ENCODE data around the gene TRAK1. TPM values are rescaled to one million over a fixed set of nuclear protein-coding genes. Genes with fewer than 3 reads are reported as not detected.

Gene TRAK1
- total and polyA plus RNA-seq, 2 of the 4 experiments (the other 2 are of a cell fraction): 25.6 to 28.1 TPM

DNA sequence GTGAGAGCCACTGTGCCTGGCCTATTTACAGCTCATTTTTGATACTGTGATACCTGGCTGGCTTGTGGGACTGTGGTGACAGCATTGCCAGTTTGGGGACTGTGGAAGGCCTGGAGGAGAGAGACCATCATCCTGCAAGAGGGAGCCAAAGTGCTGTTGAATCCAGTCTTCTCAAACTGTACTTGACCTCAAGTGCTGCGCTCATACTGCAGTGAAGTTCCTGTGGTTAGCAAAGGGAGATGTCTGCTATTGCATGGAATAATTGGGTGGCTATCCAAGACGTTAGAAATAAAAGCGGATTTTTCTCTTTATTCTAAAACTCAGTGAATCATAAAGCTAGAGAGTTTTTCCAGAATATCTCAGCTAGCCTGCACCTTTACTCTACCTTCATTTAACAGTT, 91.4 kb downstream of the TRAK1 start:
- no peak overlapping the region for H2BK15ac ChIP-seq (ENCODE audit: low read depth, low read length)
- intact Hi-C loops (cut with micrococcal nuclease): no loop called here
- H3K9ac ChIP-seq (ENCODE audit: low read depth, low read length): no peak overlapping the region
- no peak for ATAC-seq (ENCODE audit: low read depth)
- H3K27ac ChIP-seq (ENCODE audit: insufficient read depth, low read length): no peak overlapping the region
- H2BK120ac ChIP-seq (ENCODE audit: low read depth, low read length): no peak overlapping the region
- no peak overlapping the region for H3K18ac ChIP-seq (ENCODE audit: low read depth, low read length)
- H4K8ac ChIP-seq (ENCODE audit: low read depth in 2 of 2, low read length in 2 of 2): no peak overlapping the region
- H3K36me3 ChIP-seq (ENCODE audit: control insufficient read depth, insufficient read depth, low read length): no peaks in the 10 kb centered on the region
- H2AFZ ChIP-seq (replicated peaks; ENCODE audit: low read length, poor library complexity): no peak overlapping the region
- no peak overlapping the region for H2AK9ac ChIP-seq (replicated peaks; ENCODE audit: low read depth, low read length, poor library complexity)
- peaks cover 14% of the 10 kb centered on the region for H4K20me1 ChIP-seq (ENCODE audit: insufficient read depth, low read length)
- BruUV-seq (replicated peaks): no TSS peak
- in situ Hi-C loops (cut with MboI; ENCODE audit: low sequenced_read_pairs): no loop called here
- WGBS, 2 experiments (ENCODE audit: extremely low coverage in 2 of 2, insufficient read length in 1 of 2): no CpG with 5 or more reads among the region's 3 CpGs
- H3K79me1 ChIP-seq (ENCODE audit: low read depth in 1 of 2, low read length in 2 of 2): peaks cover 3 to 46% of the 10 kb centered on the region in 2 experiments; a peak in 3 of 4 replicates
- no peak overlapping the region for H2AK5ac ChIP-seq (ENCODE audit: low read depth, low read length)
- H3K9me1 ChIP-seq (ENCODE audit: insufficient read depth, low read length): peaks cover 13% of the 10 kb centered on the region
- no peak overlapping the region for H3K56ac ChIP-seq (ENCODE audit: extremely low read depth, insufficient read depth, low read length)
- no peaks in the 10 kb centered on the region for H3K9me3 ChIP-seq (ENCODE audit: control insufficient read depth, insufficient read depth, low read length)
- peaks cover 16% of the 10 kb centered on the region for H3K4me1 ChIP-seq (ENCODE audit: control insufficient read depth, insufficient read depth, low read length)
- ChIA-PET CTCF (interaction anchor here (1.0 kb wide), 1 partner anchor 9 kb away, joined by 4 read pairs; no protein-coding TSS in a partner anchor), POLR2A (ENCODE audit: unreplicated experiment) (no interaction called here)
- no peaks in the 10 kb centered on the region for H3K27me3 ChIP-seq (ENCODE audit: control insufficient read depth, insufficient read depth, low read length)
- TF ChIP-seq NFE2L2 (IDR thresholded peaks at IDR 0.05; ENCODE audit: low read depth, low read length) (no peak), FOS (IDR thresholded peaks at IDR 0.05; ENCODE audit: low read depth, low read length) (no peak), MAZ (IDR thresholded peaks at IDR 0.05; ENCODE audit: borderline replicate concordance, low read depth, low read length) (no peak), BHLHE40 (IDR thresholded peaks at IDR 0.05; ENCODE audit: low read depth, low read length) (no peak), RFX5 (IDR thresholded peaks at IDR 0.05; ENCODE audit: low read depth, low read length) (no peak), POLR2A (IDR thresholded peaks at IDR 0.05; ENCODE audit: low read depth, low read length) (no peak), SMC3 (IDR thresholded peaks at IDR 0.05; ENCODE audit: low read depth, low read length) (no peak), MAFK (IDR thresholded peaks at IDR 0.05; ENCODE audit: low read depth, low read length) (no peak), MXI1 (IDR thresholded peaks at IDR 0.05; ENCODE audit: borderline replicate concordance, low read depth, low read length) (no peak), RAD21 (IDR thresholded peaks at IDR 0.05; ENCODE audit: low read length) (no peak), CEBPB (IDR thresholded peaks at IDR 0.05; ENCODE audit: low read depth, low read length) (no peak), CHD1 (IDR thresholded peaks at IDR 0.05; ENCODE audit: low read depth, low read length) (no peak), RCOR1 (IDR thresholded peaks at IDR 0.05; ENCODE audit: insufficient replicate concordance, low read length) (no peak)
- TF ChIP-seq, protein P1, sequence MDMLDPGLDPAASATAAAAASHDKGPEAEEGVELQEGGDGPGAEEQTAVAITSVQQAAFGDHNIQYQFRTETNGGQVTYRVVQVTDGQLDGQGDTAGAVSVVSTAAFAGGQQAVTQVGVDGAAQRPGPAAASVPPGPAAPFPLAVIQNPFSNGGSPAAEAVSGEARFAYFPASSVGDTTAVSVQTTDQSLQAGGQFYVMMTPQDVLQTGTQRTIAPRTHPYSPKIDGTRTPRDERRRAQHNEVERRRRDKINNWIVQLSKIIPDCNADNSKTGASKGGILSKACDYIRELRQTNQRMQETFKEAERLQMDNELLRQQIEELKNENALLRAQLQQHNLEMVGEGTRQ (IDR thresholded peaks at IDR 0.05; ENCODE audit: low read depth, low read length): no peak
- TF ChIP-seq, protein P2, sequence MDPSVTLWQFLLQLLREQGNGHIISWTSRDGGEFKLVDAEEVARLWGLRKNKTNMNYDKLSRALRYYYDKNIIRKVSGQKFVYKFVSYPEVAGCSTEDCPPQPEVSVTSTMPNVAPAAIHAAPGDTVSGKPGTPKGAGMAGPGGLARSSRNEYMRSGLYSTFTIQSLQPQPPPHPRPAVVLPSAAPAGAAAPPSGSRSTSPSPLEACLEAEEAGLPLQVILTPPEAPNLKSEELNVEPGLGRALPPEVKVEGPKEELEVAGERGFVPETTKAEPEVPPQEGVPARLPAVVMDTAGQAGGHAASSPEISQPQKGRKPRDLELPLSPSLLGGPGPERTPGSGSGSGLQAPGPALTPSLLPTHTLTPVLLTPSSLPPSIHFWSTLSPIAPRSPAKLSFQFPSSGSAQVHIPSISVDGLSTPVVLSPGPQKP (IDR thresholded peaks at IDR 0.05; ENCODE audit: borderline replicate concordance, low read depth, low read length): no peak
- TF ChIP-seq, protein P3, sequence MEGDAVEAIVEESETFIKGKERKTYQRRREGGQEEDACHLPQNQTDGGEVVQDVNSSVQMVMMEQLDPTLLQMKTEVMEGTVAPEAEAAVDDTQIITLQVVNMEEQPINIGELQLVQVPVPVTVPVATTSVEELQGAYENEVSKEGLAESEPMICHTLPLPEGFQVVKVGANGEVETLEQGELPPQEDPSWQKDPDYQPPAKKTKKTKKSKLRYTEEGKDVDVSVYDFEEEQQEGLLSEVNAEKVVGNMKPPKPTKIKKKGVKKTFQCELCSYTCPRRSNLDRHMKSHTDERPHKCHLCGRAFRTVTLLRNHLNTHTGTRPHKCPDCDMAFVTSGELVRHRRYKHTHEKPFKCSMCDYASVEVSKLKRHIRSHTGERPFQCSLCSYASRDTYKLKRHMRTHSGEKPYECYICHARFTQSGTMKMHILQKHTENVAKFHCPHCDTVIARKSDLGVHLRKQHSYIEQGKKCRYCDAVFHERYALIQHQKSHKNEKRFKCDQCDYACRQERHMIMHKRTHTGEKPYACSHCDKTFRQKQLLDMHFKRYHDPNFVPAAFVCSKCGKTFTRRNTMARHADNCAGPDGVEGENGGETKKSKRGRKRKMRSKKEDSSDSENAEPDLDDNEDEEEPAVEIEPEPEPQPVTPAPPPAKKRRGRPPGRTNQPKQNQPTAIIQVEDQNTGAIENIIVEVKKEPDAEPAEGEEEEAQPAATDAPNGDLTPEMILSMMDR (conservative IDR thresholded peaks at IDR 0.05; ENCODE audit: low read depth, low read length): no peak
- H3K4ac ChIP-seq (ENCODE audit: low read depth, low read length): no peak overlapping the region
- no peak overlapping the region for H3K4me2 ChIP-seq (ENCODE audit: low read depth, low read length)
- dilution Hi-C loops (cut with HindIII; ENCODE audit: low sequenced_read_pairs, unreplicated experiment): no loop called here
- no peak overlapping the region for H3K4me3 ChIP-seq (ENCODE audit: insufficient read depth, low read depth, low read length)
- peak; percentile 49 for DNase-seq
- no peak overlapping the region for H3K23ac ChIP-seq (ENCODE audit: low read depth, low read length)
- H2BK5ac ChIP-seq (ENCODE audit: low read depth, low read length, poor library complexity, severe bottlenecking): no peak overlapping the region
- no peak overlapping the region for H3K14ac ChIP-seq (replicated peaks; ENCODE audit: low read depth, low read length)
- H4K5ac ChIP-seq (ENCODE audit: low read depth, low read length): no peak overlapping the region
- H2BK20ac ChIP-seq (ENCODE audit: low read depth, low read length): no peak overlapping the region
- H4K91ac ChIP-seq (ENCODE audit: insufficient read depth, low read depth, low read length): no peak overlapping the region
